DMS 273 treated with DMSO at 0.1 percent for 48 hours (cell line): ENCODE data around the gene GLI3.

Experiments used
- DNase-seq: peaks from one replicate; lab custom pipeline; 2025; lab: John Stamatoyannopoulos, UW

Gene GLI3

DNA sequence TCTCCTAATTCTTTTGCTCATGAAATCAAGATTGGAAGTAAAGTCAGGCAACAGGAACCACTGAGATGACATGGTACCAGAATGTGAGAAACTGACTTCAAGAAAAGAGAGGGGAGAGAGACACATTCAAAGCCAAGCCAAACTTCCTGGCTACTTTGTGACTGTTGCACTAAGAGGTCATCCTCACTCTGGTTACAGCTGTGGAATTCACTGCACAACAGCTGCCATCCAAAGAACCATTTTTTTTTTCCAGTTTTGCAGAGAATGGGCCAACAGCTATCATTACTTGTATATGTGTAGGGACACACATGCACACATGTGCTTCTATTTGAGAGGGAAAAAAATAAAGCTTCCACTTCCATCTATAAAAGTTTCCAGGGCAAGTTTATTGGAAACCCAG is 203.5 kb downstream of the GLI3 start:
- DNase-seq: no peak

DNA sequence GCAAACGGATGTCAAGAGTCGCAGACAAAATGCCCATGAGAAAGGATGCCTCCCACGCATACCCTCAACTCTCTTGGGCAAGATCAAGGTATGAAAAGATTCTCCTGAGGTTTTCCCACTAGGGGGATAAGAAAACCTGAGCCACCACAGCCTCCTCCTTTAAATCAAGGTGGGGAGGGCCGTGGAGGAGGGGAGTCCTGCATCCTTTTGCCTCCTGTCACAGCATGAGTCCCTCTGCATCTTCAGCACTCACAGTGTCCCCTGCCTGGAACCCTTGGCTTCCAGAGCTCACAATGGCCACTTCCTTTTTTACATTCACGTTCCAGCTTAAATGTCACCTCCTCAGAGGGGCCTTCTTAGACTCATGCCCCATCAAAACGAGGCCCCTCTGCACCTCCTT is 207.6 kb downstream of the GLI3 start:
- no peak for DNase-seq

DNA sequence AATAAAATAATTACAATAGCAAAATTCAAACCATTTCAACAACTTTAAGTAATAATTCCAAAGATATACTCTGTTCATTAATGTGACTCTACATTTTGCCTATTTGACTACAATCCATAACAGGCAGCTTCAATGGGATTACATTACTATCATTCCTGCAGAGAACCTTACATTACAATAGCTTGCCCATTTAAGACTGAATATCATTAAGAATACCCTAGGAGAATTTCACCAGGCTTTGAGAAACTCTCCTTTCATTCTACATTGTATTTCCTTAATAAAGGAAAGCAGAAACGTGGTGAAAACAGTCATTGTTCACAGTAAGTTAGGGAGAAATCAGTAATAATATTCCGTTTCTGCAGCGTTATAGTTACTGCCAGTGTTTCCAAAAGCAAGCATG is 209.5 kb downstream of the GLI3 start:
- DNase-seq: no peak

DNA sequence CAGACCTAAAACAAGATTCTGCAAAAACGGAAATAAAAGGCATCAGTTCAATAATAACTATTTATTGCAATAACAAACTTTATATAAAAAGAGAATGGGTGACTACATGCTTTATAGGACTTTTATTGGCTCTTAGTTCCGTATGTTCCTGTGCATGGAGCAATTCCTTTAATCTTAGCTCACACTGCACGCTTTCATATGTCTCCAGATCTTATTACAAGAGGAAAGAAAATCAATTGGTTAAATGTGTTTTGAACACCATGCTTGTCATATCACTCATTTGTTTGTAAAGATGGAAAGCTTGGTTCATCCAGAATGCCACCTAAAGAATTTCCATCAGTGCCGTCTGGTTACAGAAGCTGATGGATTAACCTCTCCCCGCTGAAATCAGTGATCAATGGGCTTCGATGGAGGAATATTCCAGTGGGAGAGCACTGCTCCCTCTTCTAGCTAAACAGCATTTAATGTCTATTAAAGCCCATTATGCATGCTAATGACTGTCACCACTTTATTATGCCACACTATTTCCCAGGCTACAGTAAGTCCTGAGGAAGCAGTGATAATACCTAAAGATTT is 210.3 kb downstream of the GLI3 start:
- DNase-seq: no peak

DNA sequence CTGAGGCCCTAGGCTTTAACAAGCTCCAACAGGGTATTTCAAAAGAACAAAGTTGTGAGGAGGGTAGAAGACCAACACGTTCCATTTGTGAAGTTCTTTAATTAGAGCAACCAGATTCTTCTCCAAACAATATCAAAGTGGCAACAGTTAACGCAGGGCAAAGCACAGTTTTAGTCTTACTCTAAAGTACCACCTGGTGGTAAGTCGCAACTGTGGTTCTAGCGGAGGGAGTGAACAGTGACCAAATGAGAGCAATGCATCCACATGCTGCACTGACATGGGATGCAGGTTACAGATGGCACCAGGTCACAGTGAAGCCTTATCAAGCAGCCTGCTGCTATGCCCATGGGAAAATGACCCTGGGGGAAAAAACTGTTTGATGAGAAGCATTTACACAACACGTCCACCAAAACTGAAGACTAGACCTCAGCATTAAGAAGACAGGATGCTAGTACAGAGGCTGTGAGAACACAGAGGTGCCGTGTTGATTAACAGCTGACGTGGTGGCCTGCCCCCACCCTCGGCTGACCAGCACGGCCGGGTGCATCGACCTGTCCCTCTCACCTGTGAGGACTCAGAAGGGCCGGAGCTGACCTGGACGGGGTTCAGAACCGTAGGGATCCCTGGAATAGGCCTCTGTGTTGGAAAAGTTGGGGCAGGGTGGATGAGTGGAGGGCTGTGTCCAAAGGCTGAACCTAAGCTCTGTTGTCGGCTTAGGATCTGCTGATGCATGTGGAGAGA is 211.2 kb downstream of the GLI3 start:
- no peak for DNase-seq

DNA sequence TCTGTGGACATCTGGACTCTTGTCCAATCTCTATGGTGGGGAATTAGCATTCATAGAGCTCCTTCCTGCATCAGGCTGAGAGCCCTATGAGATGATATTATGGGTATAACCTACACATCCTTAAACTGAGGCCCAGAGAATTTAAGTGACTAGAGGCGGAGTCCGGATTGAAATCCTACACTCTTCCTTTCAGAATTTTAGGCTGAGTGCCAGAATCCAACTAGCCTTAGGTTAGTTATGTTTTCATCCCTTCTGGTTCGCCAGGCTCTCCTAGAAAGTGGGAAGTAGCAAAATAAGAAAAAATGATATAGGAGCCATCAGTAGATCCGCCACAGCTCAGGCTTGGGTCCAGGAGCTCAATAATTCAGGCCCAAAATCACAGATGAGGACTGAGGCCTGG is 212.5 kb downstream of the GLI3 start:
- DNase-seq: no peak

DNA sequence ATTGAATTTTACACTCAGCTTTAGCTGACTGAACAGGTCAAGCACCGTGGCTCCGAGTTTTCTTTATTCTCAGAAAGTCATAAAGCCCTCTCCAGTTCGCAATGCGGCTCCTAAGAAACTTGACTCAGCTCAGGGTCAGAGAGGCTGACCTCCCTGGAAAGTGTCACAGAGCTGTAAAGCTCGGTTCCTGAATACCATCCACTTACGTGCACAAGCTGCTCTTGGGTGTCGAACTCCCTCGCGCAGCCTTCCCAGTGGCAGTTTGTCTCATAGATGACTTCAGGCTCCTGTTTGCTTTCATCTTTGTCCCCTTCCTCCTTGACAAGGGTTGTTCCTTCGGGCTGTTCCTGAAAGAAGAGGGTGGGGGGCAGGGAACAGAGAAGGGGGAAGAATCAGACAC is 213.7 kb downstream of the GLI3 start:
- DNase-seq: no peak

DNA sequence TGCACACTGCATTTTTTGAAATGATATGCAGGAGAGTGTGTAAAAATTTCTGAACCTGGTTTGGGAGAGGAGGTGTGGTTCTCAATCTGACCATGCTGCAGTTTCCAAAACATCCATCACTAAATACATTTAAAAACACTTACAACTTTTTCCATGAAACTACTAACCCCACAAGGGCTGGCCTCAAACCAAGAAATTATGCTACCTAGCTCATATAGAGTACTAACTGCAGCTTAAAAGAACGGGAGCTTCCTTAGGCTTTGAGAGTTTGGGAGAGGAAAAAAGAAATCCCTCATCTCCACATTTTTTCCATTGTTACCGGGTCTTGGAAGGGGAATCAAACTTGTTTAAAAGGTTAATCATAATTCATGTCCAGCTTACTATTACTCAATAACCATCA is 214.2 kb downstream of the GLI3 start:
- DNase-seq: no peak

DNA sequence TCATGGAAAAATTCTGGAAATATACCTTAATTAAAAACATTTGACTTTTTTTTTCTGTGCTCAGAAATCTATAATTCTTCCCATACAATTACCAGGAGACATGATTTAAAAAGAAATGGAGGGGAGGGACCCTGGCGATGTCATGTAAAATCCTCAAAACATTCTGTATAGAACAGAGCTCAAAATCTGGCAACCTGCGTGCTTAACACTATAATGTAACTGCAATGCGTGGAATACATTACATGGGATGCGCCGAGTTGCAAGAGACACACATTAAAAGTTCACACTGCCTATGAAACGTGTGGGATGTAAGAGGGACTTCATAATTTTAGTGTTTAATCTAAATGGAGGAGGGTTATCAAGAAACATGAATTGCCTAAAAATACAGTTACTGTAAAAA is 215.0 kb downstream of the GLI3 start:
- no peak for DNase-seq

DNA sequence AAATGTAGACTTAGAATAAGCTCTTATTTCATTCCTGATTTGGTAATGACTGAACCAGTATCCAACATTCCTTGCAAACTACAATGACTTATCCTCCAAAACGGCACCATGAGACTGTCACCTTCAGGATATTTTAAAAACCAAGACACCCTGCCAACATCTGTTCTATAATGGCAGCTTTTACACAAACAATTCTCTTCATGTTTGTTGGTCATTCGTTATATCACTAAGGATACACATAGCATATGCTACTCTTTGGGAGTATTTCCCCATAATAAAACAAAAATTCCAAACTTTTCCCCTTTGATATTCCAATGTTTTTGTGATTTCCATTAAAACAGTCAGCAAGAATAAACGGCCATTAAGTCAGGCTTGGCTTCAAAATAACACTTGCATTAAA is 215.4 kb downstream of the GLI3 start:
- DNase-seq: no peak

DNA sequence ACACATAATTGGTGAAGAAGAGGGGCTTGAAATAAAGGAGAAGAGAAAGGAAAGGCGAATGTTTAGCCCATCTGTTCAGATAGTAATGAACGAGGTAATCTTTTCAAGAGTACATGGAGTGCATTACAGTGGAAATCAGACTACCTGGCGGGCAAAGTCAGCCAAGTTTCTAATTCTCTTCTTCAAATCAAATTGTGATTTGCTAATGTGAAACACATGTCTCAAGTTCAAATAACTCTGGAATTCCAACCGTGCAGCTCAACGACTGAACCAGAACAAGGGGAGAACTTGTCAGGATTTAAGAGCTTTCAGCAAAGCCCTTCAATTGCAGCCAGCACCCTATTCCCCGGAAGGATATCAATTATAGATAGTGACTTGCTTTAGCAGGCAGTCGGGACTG is 216.9 kb downstream of the GLI3 start:
- no peak for DNase-seq

DNA sequence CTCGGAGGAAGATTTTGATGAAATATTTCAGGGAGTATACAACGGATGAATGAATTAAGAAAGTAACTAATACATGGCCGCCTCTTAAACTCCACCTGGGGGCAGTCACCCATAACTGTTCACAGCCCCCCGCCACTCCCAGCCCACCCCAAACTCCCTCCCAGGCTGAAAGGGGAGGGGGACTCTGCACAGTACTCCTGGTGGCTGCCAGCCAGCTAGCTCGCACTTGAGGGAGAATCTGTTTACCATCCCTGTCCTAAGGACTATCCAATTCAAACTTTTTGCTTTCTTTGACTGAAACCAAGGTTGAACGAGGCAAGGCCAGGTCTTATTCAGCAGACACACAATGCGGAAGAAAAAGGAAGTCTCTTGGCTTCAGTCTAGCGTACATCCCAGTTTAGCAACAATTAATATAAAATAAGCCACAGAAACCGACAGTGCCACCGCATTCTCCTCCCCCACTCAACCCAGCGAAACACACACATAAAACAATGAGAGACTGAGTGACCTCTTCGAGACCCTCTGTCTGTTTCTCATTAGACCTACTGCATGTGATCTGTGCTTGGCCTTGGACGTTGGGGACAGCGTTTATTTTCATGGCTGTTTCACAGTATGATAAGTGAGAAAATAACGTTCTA is 219.5 kb downstream of the GLI3 start:
- DNase-seq: no peak

DNA sequence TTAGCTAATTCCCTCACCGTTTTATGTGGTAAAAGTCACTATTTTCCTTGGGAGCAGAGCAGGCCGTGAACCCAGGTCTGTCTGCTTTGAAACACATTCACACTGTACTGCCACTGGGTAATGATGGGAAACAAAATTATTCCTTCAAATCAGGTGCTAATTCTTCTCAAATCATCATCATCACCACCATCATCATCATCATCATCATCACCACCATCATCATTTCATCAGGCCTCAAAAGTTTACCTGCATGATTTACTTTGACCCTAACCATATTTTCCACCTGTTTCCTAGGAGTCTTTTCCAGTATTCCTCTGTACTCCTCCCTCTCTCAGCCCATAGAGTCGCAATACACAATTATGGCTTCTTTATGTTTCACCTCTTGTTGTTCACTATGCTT is 220.5 kb downstream of the GLI3 start:
- DNase-seq: no peak

DNA sequence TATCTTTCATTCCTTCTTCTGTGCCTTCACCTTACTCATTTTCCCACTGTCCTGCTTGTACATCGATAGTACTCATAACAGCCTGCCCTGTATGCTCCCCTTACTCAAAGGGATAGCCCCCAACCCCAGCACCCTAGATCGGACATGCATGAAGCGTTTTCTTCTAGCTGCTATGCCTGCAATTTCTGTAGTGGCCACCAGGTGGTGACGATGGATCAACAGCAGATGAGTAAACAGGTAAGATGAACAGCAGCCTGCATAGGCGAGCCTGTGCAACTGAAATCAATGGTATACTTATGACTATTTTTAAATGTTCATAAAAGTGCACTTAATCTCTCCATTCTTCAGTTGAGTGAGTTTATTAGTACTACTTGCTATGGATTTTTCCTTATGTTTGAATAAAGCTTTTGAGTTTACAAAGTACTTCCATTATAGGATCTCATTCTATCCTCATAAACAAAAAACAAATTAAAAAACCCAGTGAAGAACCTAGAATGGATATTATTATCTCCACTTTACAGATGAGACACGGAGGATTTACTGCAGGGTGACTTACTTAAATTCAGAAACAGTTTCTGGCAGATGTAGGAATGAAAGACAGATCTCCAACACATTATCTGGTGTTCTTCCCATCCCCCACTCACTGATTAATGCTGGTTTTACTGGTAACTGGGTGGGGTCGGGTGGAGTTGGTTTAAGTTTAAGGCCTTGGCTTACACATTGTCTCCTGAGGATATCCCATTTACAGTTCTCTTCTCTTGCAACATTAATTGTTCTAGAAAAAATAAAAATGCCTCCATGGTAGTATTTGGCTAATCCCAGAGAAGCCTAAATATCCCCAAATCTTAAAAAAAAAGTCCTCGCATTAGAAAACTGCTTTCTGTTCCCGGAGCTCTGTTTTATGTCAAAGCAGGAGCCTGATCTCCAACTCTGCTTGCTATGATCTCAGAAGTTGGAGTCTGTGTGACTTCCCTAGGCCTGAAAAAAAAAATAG is 222.1 kb downstream of the GLI3 start:
- DNase-seq: no peak

DNA sequence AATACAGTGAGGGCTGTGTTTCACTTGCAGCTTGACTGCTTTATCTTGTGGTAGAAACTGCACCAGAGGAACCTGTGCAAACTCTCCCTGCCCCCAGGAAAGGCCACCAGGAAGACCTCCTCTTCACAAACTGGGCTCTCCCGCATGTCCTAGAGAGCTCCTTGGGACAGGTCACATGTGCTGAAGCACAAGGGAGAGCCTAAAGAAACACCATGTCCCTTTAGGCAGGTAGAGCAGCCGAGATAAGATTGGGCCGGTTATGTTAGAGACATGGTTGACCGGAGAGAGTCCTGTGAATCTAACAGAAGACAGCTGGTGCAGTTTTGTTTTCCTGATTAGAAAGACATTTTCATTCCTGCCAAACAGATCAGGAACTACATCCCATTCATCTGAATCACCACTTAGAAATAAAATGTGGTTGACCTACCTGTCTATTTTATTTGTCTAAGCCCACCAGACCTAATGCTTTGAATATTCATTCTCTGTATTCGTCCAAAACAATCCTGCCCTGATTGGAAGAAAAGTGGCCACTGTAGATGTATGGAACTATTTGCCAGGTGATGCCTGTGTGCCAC is 224.1 kb downstream of the GLI3 start:
- DNase-seq: no peak

DNA sequence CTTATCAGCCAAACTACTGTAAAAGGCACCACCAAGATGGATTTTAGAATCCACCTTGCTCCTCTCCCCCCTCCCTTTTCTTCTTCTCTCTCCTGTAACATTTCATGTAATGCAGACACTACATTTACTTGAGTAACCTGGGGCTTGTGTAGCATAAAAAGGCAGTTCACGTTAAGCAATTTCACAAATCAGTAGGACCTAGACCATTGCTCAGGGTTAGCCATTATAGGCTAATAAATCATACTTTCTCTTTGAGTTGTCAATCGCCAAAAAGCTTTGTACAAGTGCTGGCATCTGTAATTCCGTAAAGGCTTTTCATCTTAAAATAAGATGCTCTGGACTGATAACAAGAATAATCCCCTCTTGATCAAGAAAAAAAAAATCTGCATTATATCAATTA is 224.7 kb downstream of the GLI3 start:
- DNase-seq: no peak

DNA sequence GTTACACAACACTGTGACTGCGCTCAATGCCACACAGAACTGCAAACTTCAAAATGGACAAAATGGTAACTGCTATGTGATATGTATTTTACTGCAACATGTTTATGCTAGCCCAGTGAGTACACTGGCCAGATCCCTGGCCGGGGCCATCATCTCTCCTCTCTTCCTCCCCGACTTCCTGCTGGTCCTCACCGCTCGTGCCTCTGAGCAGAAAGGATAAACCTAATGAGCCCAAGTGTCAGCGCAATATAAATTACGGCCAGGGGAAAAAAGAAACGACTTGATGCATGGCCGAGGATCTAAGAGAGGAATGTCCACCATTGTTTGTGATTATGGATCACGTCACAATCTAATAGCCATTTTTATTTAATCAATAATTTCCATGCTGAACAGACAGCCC is 225.2 kb downstream of the GLI3 start:
- DNase-seq: no peak

DNA sequence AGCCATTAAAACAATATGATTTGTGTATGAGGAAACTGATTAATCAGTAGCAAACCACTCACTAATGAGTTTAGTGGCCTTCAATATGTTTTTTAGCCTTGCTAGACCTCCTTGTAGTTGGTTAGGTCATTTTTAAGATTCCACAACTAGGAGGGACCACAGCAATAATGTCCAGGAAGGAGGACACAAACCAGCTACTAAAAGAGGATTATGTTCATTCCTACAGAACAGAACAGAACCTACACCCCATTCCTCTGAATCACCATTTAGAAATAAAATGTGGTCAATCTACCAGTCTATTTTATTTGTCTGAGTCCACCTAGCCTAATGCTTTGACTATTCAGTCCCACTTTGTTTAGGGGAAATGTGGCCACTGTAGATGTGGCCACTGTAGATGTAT is 226.3 kb downstream of the GLI3 start:
- DNase-seq: no peak

DNA sequence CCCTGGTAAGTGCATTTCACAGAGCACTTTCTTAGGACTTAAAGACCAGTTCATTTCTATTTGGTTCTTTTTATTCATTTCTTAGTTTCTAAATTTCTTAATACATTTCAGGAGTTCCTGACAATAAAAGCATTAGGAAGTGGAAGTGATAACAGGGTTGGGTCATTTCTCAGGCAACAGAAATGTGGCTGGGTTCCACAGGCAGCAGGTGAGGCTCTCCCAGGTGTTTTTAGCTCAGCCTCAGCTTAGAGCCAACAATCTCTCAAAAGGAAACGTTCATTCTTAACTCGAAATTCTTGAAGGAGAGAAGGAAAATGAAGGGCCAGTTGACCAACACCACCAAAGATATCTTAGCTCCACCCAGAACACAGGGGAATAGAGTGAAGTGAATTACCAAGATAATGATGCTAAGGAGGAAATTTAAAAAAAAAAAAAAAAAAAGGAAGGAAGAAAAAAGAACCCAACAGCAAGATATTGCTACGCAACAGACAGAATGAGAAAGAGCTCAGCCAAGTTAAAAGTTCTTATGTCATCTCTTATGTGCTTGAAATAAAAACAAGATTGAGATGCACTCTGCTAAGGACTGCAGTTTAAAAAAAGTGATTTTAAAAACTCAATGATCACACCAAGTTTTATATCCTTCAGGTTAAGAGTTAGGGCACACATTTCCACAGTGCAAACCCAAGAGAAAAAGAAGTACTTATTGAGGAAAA is 230.1 kb downstream of the GLI3 start:
- DNase-seq: no peak

DNA sequence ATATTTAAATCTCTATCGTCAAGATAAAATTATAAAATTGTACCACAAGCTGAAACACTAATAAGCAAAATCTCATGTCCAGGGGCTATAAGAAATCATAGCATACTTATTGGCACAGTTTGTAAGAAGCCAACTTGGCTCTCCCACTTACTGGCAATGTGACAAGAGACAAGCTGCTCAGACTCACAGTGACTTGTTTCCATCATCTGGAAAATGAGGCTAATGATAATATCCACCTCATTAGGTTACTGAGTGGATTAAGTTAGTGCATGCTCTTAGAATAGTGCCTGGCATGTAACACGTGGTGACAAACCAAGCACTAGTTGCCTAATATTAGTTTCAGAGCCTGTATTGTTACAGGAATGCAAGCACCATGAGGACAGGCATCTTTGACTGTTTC is 234.4 kb downstream of the GLI3 start:
- DNase-seq: no peak

DNA sequence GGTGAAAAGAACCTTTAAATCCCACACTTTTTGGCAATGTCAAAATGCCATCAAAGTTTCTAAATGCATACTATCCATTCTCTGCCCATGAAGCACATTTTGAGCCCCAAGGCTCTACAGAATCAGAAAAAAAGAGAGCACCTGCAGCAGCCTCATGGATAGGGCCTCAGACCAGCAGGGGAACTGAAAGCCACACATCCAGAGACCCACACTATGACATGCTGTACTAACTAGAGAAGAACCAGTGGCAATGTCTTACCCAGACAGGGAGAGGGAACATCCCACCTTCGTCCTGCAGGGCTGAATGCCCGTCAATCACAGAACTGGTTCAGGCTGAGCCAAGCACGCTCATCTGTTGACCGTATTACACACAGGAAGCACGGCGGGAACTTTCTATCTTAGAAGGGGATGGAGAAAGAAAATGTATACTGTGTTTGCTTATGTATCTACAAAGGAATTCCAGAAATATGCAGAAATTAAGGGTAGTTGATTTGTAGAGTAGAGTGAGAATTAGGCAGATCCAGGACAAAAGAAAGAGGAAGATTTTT is 237.2 kb downstream of the GLI3 start:
- DNase-seq: no peak
